Neutrophil (primary cell): ENCODE data around the gene TIAM1.

ENCODE experiments used
- H3K27ac ChIP-seq: fragments of 200-600 bp; sonication (generic); 2 replicates; pipeline ENCODE4 v1.5.1; 2016; ENCODE audit warnings: mild to moderate bottlenecking, moderate library complexity
- H3K27me3 ChIP-seq: fragments of 200-600 bp; sonication (generic); 2 replicates; pipeline ENCODE4 v1.6.0; 2016; ENCODE audit warnings: mild to moderate bottlenecking
- H3K36me3 ChIP-seq: fragments of 200-600 bp; sonication (generic); 2 replicates; pipeline ENCODE4 v1.5.1; 2017
- H3K4me1 ChIP-seq, 2 experiments: fragments of 200-600 bp in 1 of 2; sonication (generic) in 1 of 2; 1 replicate in 1 of 2; 2 replicates in 1 of 2; pipeline versions ENCODE4 v1.5.1 to v1.6.1; 2013 to 2016; ENCODE audit warnings: low read depth in 1 of 2, low read length in 1 of 2, mild to moderate bottlenecking in 1 of 2, moderate library complexity in 1 of 2; ENCODE audit not compliant: control insufficient read depth in 1 of 2, insufficient read depth in 1 of 2
- H3K4me3 ChIP-seq, 2 experiments: fragments of 200-600 bp in 1 of 2; sonication (generic) in 1 of 2; 1 replicate in 1 of 2; 2 replicates in 1 of 2; pipeline ENCODE4 v1.5.1; 2013 to 2016; ENCODE audit warnings: low read depth in 1 of 2, low read length in 1 of 2, mild to moderate bottlenecking in 1 of 2, moderate library complexity in 1 of 2
- H3K9me3 ChIP-seq: fragments of 200-600 bp; sonication (generic); 2 replicates; pipeline ENCODE4 v1.5.1; 2016
- CTCF ChIP-seq: fragments of 200-600 bp; sonication (generic); IDR thresholded peaks from 2 replicates; pipeline ENCODE4 v1.5.1; 2016; ENCODE audit warnings: antibody characterized with exemption

The TIAM1 gene

DNA sequence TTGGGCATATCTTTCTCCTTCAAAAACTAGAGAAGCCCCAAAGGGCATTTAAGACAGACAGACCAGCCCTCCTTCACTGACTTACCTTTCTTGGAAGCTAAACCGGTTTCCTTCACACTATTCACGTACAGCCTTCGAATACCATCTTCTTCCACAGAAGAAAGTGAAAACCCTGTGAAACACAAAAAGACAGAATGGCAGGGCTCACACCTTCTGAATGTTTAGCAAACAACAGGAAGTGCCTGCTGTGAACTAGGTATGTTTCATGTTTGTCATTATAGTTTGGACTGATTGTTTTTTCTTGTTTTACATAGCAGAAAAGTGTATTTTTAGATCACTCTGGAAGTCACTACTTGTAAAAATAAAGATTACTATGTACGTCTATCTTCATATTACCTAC lies 157.1 kb downstream of the TIAM1 start:
- Histone ChIP-seq H3K27me3 (no peaks in the 10 kb centered on the region), H3K27ac (no peak overlapping the region), H3K4me1 (no peaks in the 10 kb centered on the region), H3K36me3 (no peaks in the 10 kb centered on the region), H3K4me3 (no peak overlapping the region), H3K9me3 (no peaks in the 10 kb centered on the region)
- no peak for TF ChIP-seq CTCF

DNA sequence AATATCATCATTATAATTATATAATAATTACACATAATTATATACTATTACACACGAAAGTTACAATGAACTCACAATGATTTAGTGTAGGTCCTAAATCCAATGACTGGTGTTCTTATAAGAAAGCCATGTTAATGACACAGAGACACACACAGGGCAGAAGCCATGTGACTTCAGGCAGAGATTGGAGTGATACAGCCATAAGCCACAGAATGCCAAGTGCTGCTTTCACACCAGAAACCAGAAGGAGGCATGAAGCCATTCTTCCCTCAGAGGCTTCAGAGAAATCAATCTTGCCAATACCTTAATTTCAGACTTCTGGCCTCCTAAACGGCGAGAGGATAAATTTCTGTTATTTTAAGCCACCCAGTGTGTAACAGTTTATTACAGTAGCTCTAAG lies 158.4 kb downstream of the TIAM1 start:
- Histone ChIP-seq H3K4me3 (no peak overlapping the region), H3K9me3 (no peaks in the 10 kb centered on the region), H3K36me3 (no peaks in the 10 kb centered on the region), H3K4me1 (no peaks in the 10 kb centered on the region), H3K27ac (no peak overlapping the region), H3K27me3 (peaks cover 8% of the 10 kb centered on the region)
- no peak for TF ChIP-seq CTCF

DNA sequence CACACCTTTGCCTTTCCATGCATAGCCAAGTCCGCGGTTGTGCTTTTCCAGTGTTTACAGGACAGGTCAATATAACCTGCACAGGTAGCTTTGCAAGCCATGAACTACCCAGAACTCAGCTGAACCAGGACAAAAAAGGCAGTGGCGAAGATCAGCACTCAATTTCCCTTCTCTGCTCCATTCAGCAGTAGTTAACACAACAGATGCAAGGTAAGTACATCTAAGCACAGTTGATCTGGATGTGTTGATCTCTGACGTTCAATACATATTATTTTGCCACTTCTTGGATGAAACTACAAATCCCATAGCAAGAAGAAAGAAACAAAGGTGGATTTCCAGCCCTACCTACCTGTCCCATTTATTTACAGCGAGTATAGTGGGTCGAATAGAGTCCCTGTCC lies 159.2 kb downstream of the TIAM1 start:
- no peaks in the 10 kb centered on the region for H3K9me3 ChIP-seq
- H3K36me3 ChIP-seq: no peaks in the 10 kb centered on the region
- no peak for TF ChIP-seq CTCF
- no peak overlapping the region for H3K4me3 ChIP-seq
- no peaks in the 10 kb centered on the region for H3K4me1 ChIP-seq
- H3K27ac ChIP-seq: no peak overlapping the region
- H3K27me3 ChIP-seq: peaks cover 11% of the 10 kb centered on the region

- no peak overlapping the region for H3K4me3 ChIP-seq
- no peak overlapping the region for H3K27ac ChIP-seq
- TF ChIP-seq CTCF: no peak
- H3K4me1 ChIP-seq: no peaks in the 10 kb centered on the region
- H3K36me3 ChIP-seq: no peaks in the 10 kb centered on the region
- peaks cover 11% of the 10 kb centered on the region for H3K27me3 ChIP-seq
- no peaks in the 10 kb centered on the region for H3K9me3 ChIP-seq
Measured at GRCh38 chr21:31184459-31184858, 159.6 kb downstream of the TIAM1 start.

- no peaks in the 10 kb centered on the region for H3K4me1 ChIP-seq
- no peak for TF ChIP-seq CTCF
Measured at GRCh38 chr21:31182231-31183140, 161.6 kb downstream of the TIAM1 start.

More at GRCh38 chr21:31182231-31183140, 161.6 kb downstream of the TIAM1 start:
- Histone ChIP-seq H3K4me3 (no peak overlapping the region), H3K36me3 (no peaks in the 10 kb centered on the region), H3K27ac (no peak overlapping the region), H3K9me3 (no peaks in the 10 kb centered on the region), H3K27me3 (peaks cover 11% of the 10 kb centered on the region)
